Prostate gland (tissue), 2 donors: Measurements from ENCODE around the gene CDC45. TPM values are rescaled to one million over a fixed set of nuclear protein-coding genes. Genes with fewer than 3 reads are reported as not detected.

ENCODE experiments used
- DNase-seq: peaks from one replicate; pipeline ENCODE4 v3.0.0-alpha.2; 2019; ENCODE audit warnings: low spot score
- H3K27ac ChIP-seq, 2 donors: fragments of 200-600 bp; sonication (generic); 2 replicates each; pipeline ENCODE4 v1.5.1; 2017 to 2019
- H3K27me3 ChIP-seq: fragments of 200-600 bp; sonication (generic); replicated peaks from 2 replicates; pipeline ENCODE4 v1.5.1; 2019; ENCODE audit not compliant: insufficient read depth
- H3K36me3 ChIP-seq, 2 donors: fragments of 200-600 bp; sonication (generic); 1 replicate in 1 of 2; 2 replicates in 1 of 2; pipeline versions ENCODE4 v1.5.1 to v1.8.1; 2017 to 2019
- H3K4me1 ChIP-seq: fragments of 200-600 bp; sonication (generic); replicated peaks from 2 replicates; pipeline ENCODE4 v1.5.1; 2019
- H3K4me3 ChIP-seq, 2 donors: fragments of 200-600 bp; sonication (generic); 2 replicates each; pipeline ENCODE4 v1.5.1; 2017 to 2019
- H3K9me3 ChIP-seq: fragments of 200-600 bp; sonication (generic); 2 replicates; pipeline ENCODE4 v1.5.1; 2017
- CTCF ChIP-seq, 4 experiments: fragments of 200-600 bp in 2 of 4; fragments of 450-650 bp in 2 of 4; sonication (generic) in 2 of 4; IDR thresholded peaks; 1 replicate in 3 of 4; 2 replicates in 1 of 4; pipeline ENCODE4 v1.5.1; 2016 to 2019; ENCODE audit warnings: antibody characterized with exemption in 4 of 4, mild to moderate bottlenecking in 2 of 4, moderate library complexity in 2 of 4
- POLR2A ChIP-seq: fragments of 450-650 bp; IDR thresholded peaks from one replicate; pipeline ENCODE4 v1.6.1; 2016; ENCODE audit warnings: antibody characterized with exemption, mild to moderate bottlenecking
- POLR2AphosphoS5 ChIP-seq: sonication (generic); formaldehyde crosslinking; IDR thresholded peaks from one replicate; pipeline ENCODE4 v1.6.1; 2017; ENCODE audit warnings: antibody characterized with exemption
- WGBS: methylation state at CpG from one replicate; pipeline ENCODE4 v1.1.5; 2018; 5-methylcytosine and 5-hydroxymethylcytosine counted together
- intact Hi-C: fragments of 100-400 bp; cut with DNase I; formaldehyde crosslinking; loops from one replicate; pipeline ENCODE4 v1.14.2; 2022
- total RNA-seq, 2 donors: library from RNA; depleted of rRNA; stranded (reverse); fragments of >200 nt; gene quantifications; one replicate each; pipeline ENCODE4 v1.1.0, GENCODE V29; 2016

CDC45 gene
- total RNA-seq, 2 donors from 2014 or later, result 2.0 to 11.5 TPM

GRCh38 chr22:19503869-19504268, 24.1 kb downstream of the CDC45 start:
- H3K9me3 ChIP-seq, result no peaks in the 10 kb centered on the region
- no peak overlapping the region for H3K27ac ChIP-seq
- H3K36me3 ChIP-seq, result no peaks in the 10 kb centered on the region
- no peak for DNase-seq
- no peak overlapping the region for H3K4me3 ChIP-seq
- intact Hi-C loops, result no loop called here
- no peaks in the 10 kb centered on the region for H3K27me3 ChIP-seq
- WGBS, result 90% methylated on average over 9 of the region's 9 CpGs
- no peaks in the 10 kb centered on the region for H3K4me1 ChIP-seq
- TF ChIP-seq POLR2A (no peak), CTCF (IDR thresholded peaks at IDR 0.05) (no peak), POLR2AphosphoS5 (no peak)

GRCh38 chr22:19504900-19505734, 25.4 kb downstream of the CDC45 start:
- WGBS, result 90% methylated on average over 18 of the region's 18 CpGs
- Histone ChIP-seq H3K27me3 (no peaks in the 10 kb centered on the region), H3K36me3 (no peaks in the 10 kb centered on the region), H3K27ac (no peak overlapping the region), H3K4me1 (no peaks in the 10 kb centered on the region), H3K4me3 (no peak overlapping the region), H3K9me3 (no peaks in the 10 kb centered on the region)
- TF ChIP-seq POLR2AphosphoS5 (no peak), POLR2A (no peak), CTCF (IDR thresholded peaks at IDR 0.05) (no peak)
- DNase-seq, result no peak
- intact Hi-C loops, result no loop called here

GRCh38 chr22:19505735-19506126, 26.0 kb downstream of the CDC45 start:
- no peaks in the 10 kb centered on the region for H3K36me3 ChIP-seq
- H3K27me3 ChIP-seq, result no peaks in the 10 kb centered on the region
- H3K4me1 ChIP-seq, result no peaks in the 10 kb centered on the region
- H3K9me3 ChIP-seq, result no peaks in the 10 kb centered on the region
- H3K4me3 ChIP-seq, result no peak overlapping the region
- intact Hi-C loops, result no loop called here
- TF ChIP-seq POLR2A (no peak), CTCF (IDR thresholded peaks at IDR 0.05) (no peak), POLR2AphosphoS5 (no peak)
- 95% methylated on average over 5 of the region's 5 CpGs for WGBS
- no peak for DNase-seq
- no peak overlapping the region for H3K27ac ChIP-seq

GRCh38 chr22:19506212-19506611, 26.5 kb downstream of the CDC45 start:
- no peaks in the 10 kb centered on the region for H3K4me1 ChIP-seq
- H3K4me3 ChIP-seq, result no peak overlapping the region
- no peak for DNase-seq
- no peak for TF ChIP-seq CTCF (IDR thresholded peaks at IDR 0.05)
- WGBS, result 88% methylated on average over 10 of the region's 10 CpGs
- no peaks in the 10 kb centered on the region for H3K27me3 ChIP-seq
- H3K9me3 ChIP-seq, result no peaks in the 10 kb centered on the region
- intact Hi-C loops, result no loop called here
- H3K36me3 ChIP-seq, result no peaks in the 10 kb centered on the region
- H3K27ac ChIP-seq, result no peak overlapping the region

- no peak overlapping the region for H3K4me3 ChIP-seq
- no peaks in the 10 kb centered on the region for H3K36me3 ChIP-seq
- H3K27ac ChIP-seq, result no peak overlapping the region
- H3K4me1 ChIP-seq, result no peaks in the 10 kb centered on the region
- TF ChIP-seq CTCF (IDR thresholded peaks at IDR 0.05) (no peak), POLR2A (no peak), POLR2AphosphoS5 (no peak)
- DNase-seq, result no peak
- no peaks in the 10 kb centered on the region for H3K9me3 ChIP-seq
- 93% methylated on average over 4 of the region's 4 CpGs for WGBS
- no peaks in the 10 kb centered on the region for H3K27me3 ChIP-seq
- intact Hi-C loops, result no loop called here
Observed at GRCh38 chr22:19507534-19507861, 27.8 kb downstream of the CDC45 start.
